EH (cell line): ENCODE results near the gene TPD52L2.
"Not testable (repeated sequence)": the region's sequence is repeated elsewhere in the genome, so short reads cannot be mapped to it uniquely, and the experiment has no call there.

Experiments
- DNase-seq: peaks from one replicate; pipeline ENCODE4 v3.0.0-alpha.2; 2015; ENCODE audit warnings: low read depth

Gene TPD52L2

DNA sequence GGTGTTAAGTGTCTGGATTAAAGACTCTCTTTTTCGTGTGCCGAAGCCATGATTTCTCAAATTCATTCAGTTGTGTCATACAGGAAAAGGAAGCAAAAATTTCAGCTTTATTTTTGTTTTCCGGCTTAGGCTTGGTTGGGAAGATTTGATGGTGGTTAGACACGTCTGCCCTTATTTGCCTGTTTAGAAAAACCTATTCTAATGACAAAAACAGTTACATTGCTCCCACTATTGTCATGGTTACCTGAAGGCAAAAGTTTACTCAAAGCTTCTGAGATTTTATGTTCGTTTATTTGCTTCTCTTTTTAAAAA, 30.8 kb downstream of the TPD52L2 start:
- DNase-seq: peak; percentile 27

DNA sequence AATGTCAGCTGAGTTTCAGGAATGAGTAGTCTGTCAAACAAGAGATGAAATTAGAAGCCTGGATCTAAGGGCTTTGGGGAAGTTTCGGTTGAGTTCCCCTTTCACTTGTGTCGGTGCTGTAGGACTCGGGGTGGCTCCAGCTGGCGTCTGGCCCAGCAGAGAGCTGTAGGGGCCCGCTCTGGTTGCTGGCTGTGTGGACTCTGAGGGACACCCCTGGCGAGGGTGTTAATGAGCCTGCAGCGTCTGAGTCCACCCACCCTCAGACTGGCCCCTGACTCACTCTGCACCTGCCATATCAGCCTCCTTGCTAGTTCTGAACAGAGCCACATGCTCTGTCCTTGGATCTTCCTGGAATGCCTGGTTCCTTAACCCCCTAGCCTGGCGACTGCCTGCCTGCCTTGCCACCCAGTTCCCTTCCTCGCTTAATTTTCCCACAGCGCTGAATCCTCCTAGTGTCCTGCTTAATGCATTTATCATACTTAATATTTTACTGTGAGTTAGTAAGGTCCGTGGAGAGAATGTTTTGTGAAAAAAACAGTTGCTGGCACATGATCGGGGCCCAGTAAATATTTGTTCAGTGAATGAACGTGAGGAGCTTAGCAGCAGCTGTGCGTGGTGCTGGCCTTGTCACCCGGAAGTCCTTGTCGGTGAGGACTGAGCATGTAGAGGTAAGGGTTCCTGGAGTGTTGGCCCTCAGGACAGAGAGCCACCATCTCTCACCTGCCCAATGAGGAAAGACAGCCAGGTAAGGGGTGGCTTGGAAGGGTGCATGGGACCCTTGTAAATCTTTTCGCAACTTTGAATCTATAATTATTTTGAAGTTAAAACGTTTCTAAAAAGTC, 31.4 kb downstream of the TPD52L2 start:
- peak; percentile 36 for DNase-seq

DNA sequence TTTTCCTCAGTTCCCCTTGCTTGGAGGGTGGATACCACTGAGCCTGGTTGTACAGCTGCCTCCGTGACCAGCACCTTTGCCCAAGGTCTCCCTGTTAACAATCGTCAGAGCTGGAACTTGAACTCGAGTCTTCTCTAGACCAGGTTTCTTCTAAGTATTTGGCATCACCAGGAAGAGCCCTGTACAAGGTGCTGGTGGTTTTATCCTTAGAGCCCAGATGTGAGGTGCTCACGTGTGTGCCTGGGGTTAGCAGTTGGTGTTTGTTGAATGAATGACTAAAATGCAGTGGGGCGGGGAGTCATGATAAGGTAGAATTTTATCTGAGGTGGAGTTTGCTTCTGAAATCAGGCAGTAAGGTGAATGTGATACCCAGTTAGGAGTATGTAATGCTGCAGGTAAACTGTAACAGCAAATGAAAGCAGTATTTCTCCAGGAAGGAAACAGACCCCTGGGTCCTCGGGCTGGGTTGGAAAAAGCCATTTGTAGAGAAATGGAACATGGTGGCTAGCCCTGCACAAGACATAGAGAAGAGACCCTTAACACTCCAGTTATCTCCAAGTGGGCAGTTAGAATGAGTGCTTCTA, 33.0 kb downstream of the TPD52L2 start:
- DNase-seq: no peak

DNA sequence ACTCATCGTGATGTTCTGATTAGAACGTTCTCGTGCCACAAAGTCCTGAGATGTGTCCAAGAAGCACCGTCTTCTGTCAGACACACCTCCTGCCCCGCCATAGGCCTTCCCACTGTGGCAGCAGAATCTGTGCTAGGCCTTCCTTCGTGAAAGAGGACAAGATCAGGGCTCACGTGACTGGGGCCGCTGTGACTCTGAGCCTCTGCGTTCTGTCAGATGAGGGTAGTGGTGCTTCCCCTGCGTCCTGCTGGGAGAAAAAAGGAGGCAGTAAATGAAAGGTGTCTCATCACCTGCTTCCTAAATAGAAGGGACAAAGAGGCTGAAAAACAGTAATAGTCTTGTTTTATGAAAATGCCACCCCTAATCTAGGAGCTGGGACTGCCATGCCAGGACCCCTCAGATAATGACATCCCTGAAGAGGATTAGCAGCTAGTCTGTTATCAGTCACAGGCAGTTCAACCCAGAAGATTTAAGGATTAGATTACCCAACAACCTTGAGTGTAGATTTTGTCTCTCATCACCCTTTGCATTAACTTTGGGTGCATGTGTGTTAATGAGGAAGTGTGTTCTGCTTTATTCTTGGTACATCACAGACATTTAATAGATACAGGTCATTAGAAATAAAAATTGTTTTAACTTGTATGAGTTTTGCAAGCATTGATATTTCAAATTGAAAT, 34.0 kb downstream of the TPD52L2 start:
- DNase-seq: no peak

DNA sequence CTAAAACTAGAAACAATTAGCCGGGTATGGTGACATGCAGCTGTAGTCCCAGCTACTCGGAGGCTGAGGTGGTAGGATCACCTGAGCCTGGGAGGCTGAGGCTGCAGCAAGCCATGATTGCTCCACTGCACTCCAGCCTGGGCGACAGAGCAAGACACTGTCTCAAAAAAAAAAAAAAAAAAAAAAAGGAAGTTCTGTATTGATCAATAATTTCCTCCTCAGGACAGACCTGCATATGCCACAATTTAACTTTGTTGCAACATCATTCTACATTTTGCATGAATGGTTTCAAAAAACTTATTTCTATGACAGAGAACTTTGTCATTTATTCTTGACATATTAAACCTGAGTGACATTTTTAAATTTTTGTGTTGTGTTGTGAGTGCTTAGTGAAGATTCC, 35.3 kb downstream of the TPD52L2 start:
- DNase-seq: no peak

DNA sequence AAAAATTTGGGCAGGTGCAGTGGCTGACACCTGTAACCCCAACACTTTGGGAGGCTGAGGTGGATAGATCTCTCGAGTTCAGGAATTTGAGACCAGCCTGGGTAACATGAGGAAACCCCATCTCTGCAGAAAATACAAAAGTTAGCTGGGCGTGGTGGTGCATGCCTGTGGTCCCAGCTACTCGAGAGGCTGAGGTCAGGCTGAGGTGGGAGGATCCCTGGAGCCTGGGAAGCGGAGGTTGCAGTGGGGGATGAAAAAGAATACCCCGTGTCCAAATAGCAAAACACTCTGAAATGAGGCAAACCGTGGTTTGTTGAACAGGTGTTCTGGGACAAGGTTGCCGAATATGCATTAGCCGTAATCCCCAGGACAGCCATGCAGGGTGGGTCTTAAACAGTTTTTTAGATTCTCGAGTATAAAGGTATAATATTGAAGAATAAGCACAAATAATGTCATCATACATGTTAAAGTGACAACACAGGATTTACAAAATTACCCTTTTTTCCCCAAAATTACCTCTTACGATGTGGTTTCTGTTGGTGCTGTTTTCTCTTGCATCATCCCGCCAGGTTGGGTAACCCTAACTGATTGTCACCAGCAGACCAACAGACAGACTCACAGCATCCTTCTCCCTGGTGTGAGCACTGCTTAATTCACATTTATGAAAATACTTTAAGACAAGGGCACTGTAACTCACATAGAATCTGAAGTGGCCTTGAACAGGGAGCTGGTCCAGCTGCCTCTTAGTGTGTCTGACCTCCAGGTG, 38.9 kb downstream of the TPD52L2 start:
- DNase-seq: no peak

DNA sequence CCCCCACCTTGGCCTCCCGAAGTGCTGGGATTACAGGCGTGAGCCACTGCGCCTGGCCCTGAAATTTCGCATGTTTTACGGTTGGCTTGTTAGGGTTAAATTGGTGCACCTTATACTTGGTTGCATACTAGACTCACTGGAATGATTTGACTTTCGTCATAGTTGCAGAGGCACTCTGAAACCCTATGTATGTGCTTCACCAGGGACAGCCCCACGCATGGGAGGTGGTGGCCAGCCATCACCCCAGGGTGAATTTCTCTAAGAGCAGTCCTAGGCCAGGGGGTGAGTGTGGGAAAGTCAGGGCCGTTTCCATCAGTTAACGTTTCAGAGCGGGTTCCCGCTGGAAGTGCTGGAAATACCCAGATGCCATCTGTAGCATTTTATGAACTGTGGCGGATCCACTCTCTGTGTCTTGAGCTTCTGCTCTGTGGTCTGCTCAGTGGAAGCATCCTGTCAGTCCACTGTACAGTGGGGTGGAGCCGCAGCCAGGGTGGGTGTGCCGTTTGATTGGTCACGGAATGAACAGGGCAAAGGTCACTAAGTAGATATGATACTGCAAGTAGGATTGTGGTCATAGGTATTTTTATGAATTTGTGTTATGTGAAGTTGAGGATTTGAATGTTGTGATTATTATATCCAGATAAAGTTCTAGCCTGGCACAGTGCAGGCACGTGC, 43.1 kb downstream of the TPD52L2 start:
- DNase-seq: no peak

DNA sequence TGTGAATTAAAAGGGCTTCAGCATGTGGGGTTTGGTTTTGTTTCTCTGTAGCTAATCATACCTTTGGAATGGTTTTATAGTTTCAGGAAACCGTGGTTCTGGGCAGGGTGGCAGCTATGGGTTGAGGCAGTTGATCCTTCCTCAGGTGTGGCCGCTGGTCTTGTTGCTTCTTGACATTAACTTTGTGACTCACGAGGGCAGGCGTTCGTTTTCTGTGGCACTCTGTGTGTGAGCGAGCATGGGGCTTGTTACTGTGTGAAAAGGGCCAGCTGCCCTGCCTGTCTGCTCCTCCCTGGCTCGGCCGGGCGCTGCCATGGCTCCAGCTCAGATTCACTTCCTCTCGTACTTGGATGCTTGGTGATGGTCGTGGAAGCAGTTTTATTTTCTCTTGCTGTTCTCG, 46.1 kb downstream of the TPD52L2 start:
- no peak for DNase-seq

DNA sequence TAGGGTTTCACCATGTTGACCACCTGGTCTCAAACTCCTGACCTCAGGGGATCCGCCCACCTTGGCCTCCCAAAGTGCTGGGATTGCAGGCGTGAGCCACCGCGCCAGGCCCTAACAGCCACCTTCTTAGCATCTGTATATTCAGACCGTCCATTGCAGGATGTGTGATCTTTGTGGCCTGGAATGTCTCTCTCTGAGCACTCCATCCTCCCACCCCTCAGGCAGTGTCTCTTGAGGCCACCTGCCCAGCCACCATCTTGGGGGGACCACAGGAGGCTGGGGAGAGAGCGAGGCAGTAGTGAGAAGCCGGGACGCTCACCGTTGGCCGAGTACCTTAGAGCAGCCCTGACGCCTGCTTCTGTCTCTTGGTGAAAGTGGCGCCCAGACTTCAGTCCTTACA, 48.7 kb downstream of the TPD52L2 start:
- DNase-seq: no peak

DNA sequence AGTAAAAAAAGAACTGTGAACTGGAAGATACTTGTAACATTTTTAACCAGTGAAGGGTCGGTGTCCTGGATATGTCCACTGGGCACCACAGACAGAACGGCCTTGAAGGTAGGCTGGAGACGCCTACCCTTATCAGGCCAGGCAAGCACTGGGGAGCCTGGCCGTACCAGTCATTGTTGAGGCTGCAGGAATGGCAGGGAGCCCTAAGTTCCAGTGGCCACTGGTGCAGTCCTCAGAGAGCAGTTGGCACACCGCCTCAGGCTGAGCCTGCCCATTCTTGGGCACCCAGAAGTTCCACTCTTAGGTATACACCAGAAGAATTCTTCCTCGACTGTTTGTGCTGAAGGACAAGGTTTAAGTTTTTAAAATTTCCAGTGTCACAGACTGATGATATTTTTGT, 50.4 kb downstream of the TPD52L2 start:
- DNase-seq: no peak

DNA sequence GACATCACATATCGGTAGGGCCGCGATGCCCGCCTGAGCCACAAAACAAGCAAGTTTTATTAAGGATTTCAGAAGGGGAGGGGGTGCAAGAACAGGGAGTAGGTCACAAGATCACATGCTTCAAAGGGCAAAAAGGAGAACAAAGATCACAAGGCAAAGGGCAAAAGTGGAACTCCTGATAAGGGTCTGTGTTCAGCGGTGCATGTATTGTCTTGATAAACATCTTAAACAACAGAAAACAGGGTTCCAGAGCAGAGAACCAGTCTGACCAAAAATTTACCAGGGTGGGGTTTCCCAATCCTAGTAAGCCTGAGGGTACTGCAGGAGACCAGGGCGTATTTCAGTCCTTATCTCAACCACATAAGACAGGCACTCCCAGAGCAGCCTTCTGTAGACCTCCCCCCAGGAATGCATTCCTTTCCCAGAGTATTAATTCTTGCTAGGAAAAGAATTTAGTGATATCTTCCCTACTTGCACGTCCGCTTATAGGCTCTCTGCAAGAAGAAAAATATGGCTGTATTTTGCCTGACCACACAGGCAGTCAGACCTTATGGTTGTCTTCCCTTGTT, 51.4 kb downstream of the TPD52L2 start:
- not testable (repeated sequence) for DNase-seq

DNA sequence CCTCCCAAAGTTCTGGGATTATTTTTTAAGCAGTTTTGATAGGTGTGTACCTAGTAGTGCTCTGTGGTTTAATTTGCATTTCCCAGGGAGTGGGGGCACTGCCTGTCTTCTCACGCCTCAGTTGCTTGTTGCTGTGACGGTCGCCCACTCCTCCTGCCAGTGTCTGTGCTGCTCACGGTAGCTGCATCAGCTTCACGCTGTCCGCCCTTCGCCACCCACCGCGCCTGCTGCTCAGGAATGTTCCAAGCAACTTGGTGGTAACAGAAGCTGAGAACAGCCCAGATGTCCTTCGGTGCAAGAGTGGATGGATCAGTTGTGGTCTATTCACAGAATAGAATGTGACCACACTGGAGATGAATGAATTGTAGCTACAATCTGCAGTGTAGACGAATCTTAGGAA, 52.7 kb downstream of the TPD52L2 start:
- no peak for DNase-seq

DNA sequence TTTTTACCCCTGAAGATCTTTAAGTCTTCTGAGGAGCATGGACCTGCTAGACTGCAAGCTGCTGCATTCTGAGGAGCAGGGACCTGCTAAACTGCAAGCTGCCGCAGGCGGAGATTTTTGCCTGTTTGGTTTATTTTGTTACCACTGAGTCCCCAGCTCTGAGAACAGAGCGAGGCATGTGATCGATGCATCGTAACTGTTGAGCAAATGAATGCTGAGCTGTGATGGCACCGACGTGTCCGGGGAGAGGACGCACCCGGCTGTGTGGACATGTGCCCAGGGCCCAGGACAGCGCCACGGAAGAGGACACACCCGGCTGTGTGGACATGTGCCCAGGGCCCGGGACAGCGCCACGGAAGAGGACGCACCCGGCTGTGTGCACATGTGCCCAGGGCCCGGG, 54.1 kb downstream of the TPD52L2 start:
- DNase-seq: no peak

DNA sequence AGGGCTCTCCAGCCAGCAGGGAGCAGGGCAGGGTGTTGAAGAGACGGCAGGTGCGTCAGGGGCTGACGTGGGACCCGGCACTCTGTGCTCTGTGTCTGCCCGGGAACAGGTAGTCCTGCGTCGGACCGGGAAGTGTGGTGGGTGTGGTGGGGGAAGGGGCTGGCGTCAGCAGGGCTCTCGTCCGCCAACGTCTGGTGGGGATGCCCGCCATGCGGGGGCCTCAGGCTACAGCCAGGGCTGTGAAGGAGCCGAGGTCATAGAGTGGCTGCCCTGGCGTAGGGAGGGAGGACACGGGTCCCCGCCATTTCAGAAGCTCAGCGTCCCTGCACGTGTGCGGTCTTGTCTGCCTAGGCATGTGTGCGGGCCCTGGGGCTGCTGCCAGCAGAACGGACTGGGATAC, 55.2 kb downstream of the TPD52L2 start:
- DNase-seq: no peak

DNA sequence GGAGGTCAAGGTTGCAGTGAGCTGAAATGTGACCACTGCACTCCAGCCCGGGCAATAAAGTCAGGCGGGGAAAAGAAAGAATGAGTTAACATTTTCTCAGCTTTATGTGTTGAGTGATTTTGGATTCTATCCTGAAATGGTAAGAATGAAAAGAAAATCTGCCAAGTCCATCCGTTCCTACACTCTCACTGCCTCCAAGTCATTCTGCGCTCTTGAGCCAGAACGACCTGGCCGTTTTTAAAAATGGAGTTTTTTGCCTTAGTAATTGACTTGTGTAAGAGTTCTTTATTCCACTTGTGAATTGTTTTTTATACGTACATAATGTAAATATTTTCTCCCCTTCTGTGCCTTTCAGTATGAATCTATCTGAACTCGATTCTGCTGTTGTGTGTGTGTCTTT, 58.6 kb downstream of the TPD52L2 start:
- no peak for DNase-seq

DNA sequence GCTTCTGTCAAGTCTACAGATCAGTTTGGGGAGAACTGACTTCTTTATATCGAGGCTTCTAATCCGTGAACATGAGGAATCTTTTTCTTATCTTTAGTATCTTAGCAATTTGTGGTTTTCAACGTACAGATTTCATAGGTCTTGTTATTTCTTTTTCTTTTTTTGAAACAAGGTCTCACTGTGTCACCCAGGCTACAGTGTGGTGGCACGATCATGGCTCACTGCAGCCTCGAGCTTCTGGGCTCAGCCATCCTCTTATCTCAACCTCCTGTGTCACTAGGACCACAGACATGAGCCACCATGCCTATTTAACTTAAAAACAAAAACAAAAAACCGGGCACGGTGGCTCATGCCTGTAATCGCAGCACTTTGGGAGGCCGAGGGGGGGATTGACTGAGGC, 59.2 kb downstream of the TPD52L2 start:
- no peak for DNase-seq

DNA sequence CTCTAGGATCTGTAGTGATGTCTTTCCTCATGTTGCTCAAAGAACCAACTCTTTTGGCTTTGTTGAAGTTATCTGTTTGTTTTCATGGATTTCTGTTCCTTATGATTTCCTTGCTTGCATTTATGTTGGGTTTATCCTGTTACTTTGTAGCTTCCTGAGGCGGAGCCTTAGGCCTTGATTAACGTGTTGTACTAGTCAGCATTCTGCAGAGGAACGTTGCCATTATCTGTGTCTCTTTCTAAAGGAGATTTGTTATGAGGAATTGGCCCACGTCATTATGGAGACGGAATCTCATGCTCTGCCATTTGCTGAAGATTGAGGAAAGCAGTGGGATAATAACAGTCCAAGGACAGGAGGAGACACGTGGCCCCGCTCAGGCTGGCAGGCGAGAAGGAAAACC, 61.2 kb downstream of the TPD52L2 start:
- no peak for DNase-seq

DNA sequence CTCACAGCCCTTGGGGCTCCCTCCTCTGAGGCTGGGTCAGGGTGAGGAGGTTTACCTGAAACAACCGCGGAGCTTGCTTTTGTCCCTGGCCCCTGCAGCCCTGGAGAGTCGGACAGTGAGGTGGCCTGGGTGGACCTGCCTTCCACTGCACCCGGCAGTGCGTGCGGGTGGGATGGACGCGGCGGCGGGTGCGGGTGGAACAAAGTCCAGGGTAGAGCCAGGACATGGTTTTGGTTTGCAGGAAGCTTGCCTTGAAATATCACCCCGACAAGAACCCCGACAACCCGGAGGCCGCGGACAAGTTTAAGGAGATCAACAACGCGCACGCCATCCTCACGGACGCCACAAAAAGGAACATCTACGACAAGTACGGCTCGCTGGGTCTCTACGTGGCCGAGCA, 64.0 kb downstream of the TPD52L2 start:
- DNase-seq: no peak

DNA sequence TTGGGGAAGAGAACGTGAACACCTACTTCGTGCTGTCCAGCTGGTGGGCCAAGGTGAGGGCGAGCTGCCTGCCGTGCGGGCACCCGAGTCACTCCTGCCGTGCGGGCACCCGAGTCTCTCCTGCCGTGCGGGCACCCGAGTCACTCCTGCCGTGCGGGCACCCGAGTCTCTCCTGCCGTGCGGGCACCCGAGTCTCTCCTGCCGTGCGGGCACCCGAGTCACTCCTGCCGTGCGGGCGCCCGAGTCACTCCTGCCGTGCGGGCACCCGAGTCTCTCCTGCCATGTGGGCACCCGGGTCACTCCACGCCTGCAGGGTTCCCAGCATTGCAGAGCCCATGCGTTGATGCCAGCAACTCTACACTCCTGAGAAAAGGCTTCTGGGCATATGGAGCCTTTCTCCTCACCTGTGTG, 64.4 kb downstream of the TPD52L2 start:
- not testable (repeated sequence) for DNase-seq

DNA sequence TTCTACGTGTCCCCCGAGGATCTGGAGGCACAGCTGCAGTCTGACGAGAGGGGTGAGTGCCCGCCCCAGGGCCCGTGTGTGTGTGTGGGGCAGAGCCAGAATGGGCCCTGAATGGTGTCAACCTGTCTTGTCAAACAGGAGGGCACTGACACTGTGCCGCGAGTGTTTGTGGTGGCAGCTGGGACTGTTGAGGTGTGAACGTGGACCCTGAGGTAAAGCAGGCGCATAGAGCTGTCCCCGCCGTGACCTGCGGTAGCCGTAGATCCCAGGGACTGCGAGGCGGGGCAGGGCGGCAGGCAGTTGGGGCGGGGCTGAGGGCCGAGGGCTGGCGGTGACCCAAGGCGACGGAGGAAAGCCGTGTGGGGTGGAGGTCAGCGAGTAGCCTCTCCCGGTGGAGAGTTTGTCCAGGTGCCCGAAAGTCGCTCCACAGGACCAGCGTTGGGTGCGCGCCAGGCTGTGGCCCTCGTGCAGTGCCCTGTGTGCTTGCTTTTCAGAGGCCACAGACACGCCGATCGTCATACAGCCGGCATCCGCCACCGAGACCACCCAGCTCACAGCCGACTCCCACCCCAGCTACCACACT, 66.0 kb downstream of the TPD52L2 start:
- DNase-seq: no peak

DNA sequence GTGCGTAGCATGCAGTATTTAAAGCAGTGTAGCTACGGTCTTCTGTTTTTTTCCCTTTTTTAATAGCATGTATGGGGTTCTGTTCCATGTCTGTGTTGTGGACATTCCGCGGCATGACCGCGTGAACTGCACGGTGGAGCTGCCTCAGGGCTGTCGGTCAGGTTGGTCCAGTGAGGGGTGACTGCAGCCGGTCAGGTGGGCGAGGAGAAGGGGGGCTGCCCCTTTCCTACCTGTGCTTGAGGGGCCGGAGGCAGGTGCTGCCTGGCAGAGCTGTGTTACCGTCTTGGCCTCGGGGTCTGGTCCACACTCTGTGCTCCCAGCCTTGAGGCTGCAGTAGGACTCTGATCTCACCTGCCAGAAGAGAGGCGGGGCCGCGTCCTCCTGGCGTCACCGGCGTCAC, 66.7 kb downstream of the TPD52L2 start:
- DNase-seq: no peak
